Transverse colon (tissue), 3 donors: ENCODE data around the gene LRPPRC.

Source experiments
- CTCF ChIP-seq, 5 experiments: fragments of 200-600 bp in 3 of 5; fragments of 450-650 bp in 2 of 5; sonication (generic) in 3 of 5; IDR thresholded peaks; 1 replicate in 2 of 5; 2 replicates in 3 of 5; pipeline ENCODE4 v1.5.1; 2016 to 2017; ENCODE audit warnings: antibody characterized with exemption in 5 of 5, inconsistent platforms in 3 of 5, mild to moderate bottlenecking in 2 of 5, moderate library complexity in 1 of 5
- EP300 ChIP-seq: sonication (generic); formaldehyde crosslinking; IDR thresholded peaks from one replicate; pipeline ENCODE4 v1.6.1; 2017; ENCODE audit warnings: antibody characterized with exemption, low read depth
- POLR2A ChIP-seq: fragments of 450-650 bp; IDR thresholded peaks from one replicate; pipeline ENCODE4 v1.6.1; 2016; ENCODE audit warnings: antibody characterized with exemption, mild to moderate bottlenecking, moderate library complexity

- TF ChIP-seq CTCF (IDR thresholded peaks at IDR 0.05) (no peak), POLR2A (no peak), EP300 (no peak)
Measured at GRCh38 chr2:43948370-43948769, 47.4 kb downstream of the LRPPRC start.
